SK-N-SH (cell line): Measurements from ENCODE around the gene ATP6V1G3. TPM values are rescaled to one million over a fixed set of nuclear protein-coding genes. Genes with fewer than 3 reads are reported as not detected.

Source experiments
- CTCF ChIA-PET: fragments of 300-600, 350-600 bp; formaldehyde crosslinking; extraction: SDS; loops from one replicate; lab custom pipeline; 2021; lab: Yijun Ruan, JAX
- POLR2A ChIA-PET: fragments of 350-600 bp; sonication (Branson Sonifier 250); formaldehyde crosslinking; extraction: SDS; loops from one replicate; lab custom pipeline; 2020; ENCODE audit warnings: antibody characterized with exemption, inconsistent platforms; lab: Yijun Ruan, JAX
- DNase-seq: peaks from one replicate; pipeline ENCODE4 v3.0.0; 2012
- H2AFZ ChIP-seq: fragments of 200-600 bp; sonication (generic); 2 replicates; pipeline ENCODE4 v1.8.1; 2016; ENCODE audit warnings: antibody characterized with exemption, mild to moderate bottlenecking, low read depth
- H3F3A ChIP-seq: fragments of 200-600 bp; sonication (generic); replicated peaks from 2 replicates; pipeline ENCODE3; 2016; ENCODE audit warnings: antibody characterized with exemption, mild to moderate bottlenecking; ENCODE audit not compliant: insufficient read depth
- H3K27ac ChIP-seq, 2 experiments: fragments of 200-500 bp in 1 of 2; fragments of 200-600 bp in 1 of 2; sonication (Bioruptor generic) in 1 of 2; sonication (generic), shearing (Covaris generic) in 1 of 2; 2 replicates each; pipeline versions ENCODE4 v1.5.1 to v1.6.1; 2014 to 2016; ENCODE audit warnings: low read depth in 2 of 2, inconsistent platforms in 1 of 2, low read length in 1 of 2, mild to moderate bottlenecking in 1 of 2, mixed read lengths in 1 of 2
- H3K27me3 ChIP-seq: fragments of 200-600 bp; sonication (generic), shearing (Covaris generic); 2 replicates; pipeline ENCODE4 v1.6.1; 2016; ENCODE audit warnings: mixed run types; ENCODE audit not compliant: insufficient read depth
- H3K36me3 ChIP-seq, 2 experiments: fragments of 200-500 bp in 1 of 2; fragments of 200-600 bp in 1 of 2; sonication (Bioruptor generic) in 1 of 2; sonication (generic) in 1 of 2; replicated peaks in 1 of 2; 2 replicates each; pipeline versions ENCODE3 to v1.5.1; 2014 to 2016; ENCODE audit warnings: low read length in 1 of 2, mild to moderate bottlenecking in 1 of 2; ENCODE audit not compliant: insufficient read depth in 2 of 2, control insufficient read depth in 1 of 2
- H3K4me1 ChIP-seq, 2 experiments: fragments of 200-500 bp in 1 of 2; fragments of 200-600 bp in 1 of 2; sonication (Bioruptor generic) in 1 of 2; sonication (generic), shearing (Covaris generic) in 1 of 2; 2 replicates each; pipeline versions ENCODE4 v1.5.1 to v1.6.1; 2014 to 2016; ENCODE audit warnings: low read depth in 1 of 2, low read length in 1 of 2, mixed run types in 1 of 2; ENCODE audit not compliant: insufficient read depth in 2 of 2, control insufficient read depth in 1 of 2
- H3K4me2 ChIP-seq: fragments of 200-600 bp; sonication (generic), shearing (Covaris generic); 2 replicates; pipeline ENCODE4 v1.6.1; 2017; ENCODE audit warnings: mixed run types
- H3K4me3 ChIP-seq, 2 experiments: fragments of 200-500 bp in 1 of 2; fragments of 200-600 bp in 1 of 2; sonication (Bioruptor generic) in 1 of 2; sonication (generic), shearing (Covaris generic) in 1 of 2; 2 replicates each; pipeline versions ENCODE4 v1.5.1 to v1.8.1; 2014 to 2016; ENCODE audit warnings: low read depth in 2 of 2, inconsistent platforms in 1 of 2, low read length in 1 of 2, mild to moderate bottlenecking in 1 of 2, mixed read lengths in 1 of 2, moderate library complexity in 1 of 2
- H3K79me2 ChIP-seq: fragments of 200-600 bp; sonication (generic); 2 replicates; pipeline ENCODE4 v1.8.1; 2017; ENCODE audit warnings: mild to moderate bottlenecking; ENCODE audit not compliant: insufficient read depth
- H3K9ac ChIP-seq: fragments of 200-600 bp; sonication (generic); 2 replicates; pipeline ENCODE4 v1.6.1; 2017; ENCODE audit warnings: mixed run types
- H3K9me2 ChIP-seq: fragments of 200-600 bp; sonication (generic); 2 replicates; pipeline ENCODE4 v1.6.1; 2017; ENCODE audit warnings: mixed run types
- H3K9me3 ChIP-seq: fragments of 200-600 bp; sonication (generic); 2 replicates; pipeline ENCODE4 v1.6.1; 2017; ENCODE audit warnings: mixed run types, mild to moderate bottlenecking, moderate library complexity
- H4K20me1 ChIP-seq: fragments of 200-600 bp; sonication (generic); 2 replicates; pipeline ENCODE4 v1.6.1; 2017; ENCODE audit warnings: mild to moderate bottlenecking, mixed run types; ENCODE audit not compliant: insufficient read depth
- CTCF ChIP-seq: fragments of 200-600 bp; sonication (generic); IDR thresholded peaks from 2 replicates; pipeline ENCODE4 v1.6.1; 2017; ENCODE audit warnings: antibody characterized with exemption, mild to moderate bottlenecking, moderate library complexity
- ELF1 ChIP-seq: IDR thresholded peaks from 2 replicates; pipeline ENCODE4 v1.4.0; 2012
- JUND ChIP-seq: IDR thresholded peaks from 2 replicates; pipeline ENCODE4 v1.4.0; 2012
- MEF2A ChIP-seq: IDR thresholded peaks from 2 replicates; pipeline ENCODE4 v1.4.0; 2012; ENCODE audit warnings: low read depth, borderline replicate concordance
- NRF1 ChIP-seq: IDR thresholded peaks from 2 replicates; pipeline ENCODE4 v1.6.1; 2012; ENCODE audit warnings: low read depth, mild to moderate bottlenecking, low read length
- RAD21 ChIP-seq: IDR thresholded peaks from 2 replicates; pipeline ENCODE4 v1.6.1; 2012; ENCODE audit warnings: mild to moderate bottlenecking, low read length
- REST ChIP-seq: IDR thresholded peaks from 2 replicates; pipeline ENCODE4 v1.6.1; 2012; ENCODE audit warnings: mild to moderate bottlenecking, low read depth, low read length, moderate library complexity
- RFX5 ChIP-seq: IDR thresholded peaks from 2 replicates; pipeline ENCODE4 v1.6.1; 2012; ENCODE audit warnings: mild to moderate bottlenecking, improper control_type of control experiment, low read length
- RXRA ChIP-seq: IDR thresholded peaks from 2 replicates; pipeline ENCODE4 v1.4.0; 2012; ENCODE audit warnings: low read depth, mild to moderate bottlenecking, borderline replicate concordance
- TCF12 ChIP-seq: IDR thresholded peaks from 2 replicates; pipeline ENCODE4 v1.4.0; 2012
- TEAD4 ChIP-seq: IDR thresholded peaks from 2 replicates; pipeline ENCODE4 v1.4.0; 2012; ENCODE audit warnings: mild to moderate bottlenecking, borderline replicate concordance; ENCODE audit not compliant: insufficient read depth
- WGBS: methylation state at CpG from one replicate; pipeline ENCODE4 v1.1.6; 2017; ENCODE audit warnings: low lambda C conversion rate; 5-methylcytosine and 5-hydroxymethylcytosine counted together
- polyA plus RNA-seq, 3 experiments: library from polyadenylated mRNA; depleted of rRNA; stranded (reverse); fragments of >200 nt; gene quantifications; 2 replicates each; pipeline ENCODE4 v1.2.3, GENCODE V29; 2012
- TF ChIP-seq, protein P1 (sequence below): fragments of 150-350 bp; IDR thresholded peaks from 2 replicates; pipeline ENCODE4 v1.6.1; 2017; ENCODE audit warnings: antibody characterized with exemption, low read length, low read depth, borderline replicate concordance
- TF ChIP-seq, protein P2 (sequence below): IDR thresholded peaks from 2 replicates; pipeline ENCODE4 v1.4.0; 2012; ENCODE audit warnings: low read depth, borderline replicate concordance

The ATP6V1G3 gene
- polyA plus RNA-seq, 1 of the 3 experiments (the other 2 are of a cell fraction) = not detected

- TF ChIP-seq, protein P1, sequence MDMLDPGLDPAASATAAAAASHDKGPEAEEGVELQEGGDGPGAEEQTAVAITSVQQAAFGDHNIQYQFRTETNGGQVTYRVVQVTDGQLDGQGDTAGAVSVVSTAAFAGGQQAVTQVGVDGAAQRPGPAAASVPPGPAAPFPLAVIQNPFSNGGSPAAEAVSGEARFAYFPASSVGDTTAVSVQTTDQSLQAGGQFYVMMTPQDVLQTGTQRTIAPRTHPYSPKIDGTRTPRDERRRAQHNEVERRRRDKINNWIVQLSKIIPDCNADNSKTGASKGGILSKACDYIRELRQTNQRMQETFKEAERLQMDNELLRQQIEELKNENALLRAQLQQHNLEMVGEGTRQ = no peak
These were observed 17.9 kb upstream of the ATP6V1G3 start (continued) for GRCh38 chr1:198558402-198558801.

GRCh38 chr1:198556971-198557370 lies 16.5 kb upstream of the ATP6V1G3 start:
- H3K79me2 ChIP-seq = no peaks in the 10 kb centered on the region
- H3K9me2 ChIP-seq = no peaks in the 10 kb centered on the region
- H3F3A ChIP-seq = peaks cover 16% of the 10 kb centered on the region
- no peak overlapping the region for H3K4me2 ChIP-seq
- no peaks in the 10 kb centered on the region for H3K27me3 ChIP-seq
- ChIA-PET CTCF (interaction anchor here (1.0 kb wide), 1 partner anchor 13 kb away, joined by 3 read pairs; no protein-coding TSS in a partner anchor), POLR2A (no interaction called here)
- no peaks in the 10 kb centered on the region for H3K36me3 ChIP-seq
- DNase-seq = no peak
- no peak overlapping the region for H3K9ac ChIP-seq
- no peaks in the 10 kb centered on the region for H3K9me3 ChIP-seq
- H4K20me1 ChIP-seq = no peaks in the 10 kb centered on the region
- TF ChIP-seq RAD21 (no peak), RXRA (no peak), CTCF (no peak), TCF12 (peak; percentile 70), ELF1 (no peak), MEF2A (no peak), REST (0 out of 2 replicates have a peak, but pooled peaks have one; percentile 17), NRF1 (no peak), TEAD4 (no peak), RFX5 (no peak), JUND (no peak)
- TF ChIP-seq, protein P1 = no peak
- TF ChIP-seq, protein P2, sequence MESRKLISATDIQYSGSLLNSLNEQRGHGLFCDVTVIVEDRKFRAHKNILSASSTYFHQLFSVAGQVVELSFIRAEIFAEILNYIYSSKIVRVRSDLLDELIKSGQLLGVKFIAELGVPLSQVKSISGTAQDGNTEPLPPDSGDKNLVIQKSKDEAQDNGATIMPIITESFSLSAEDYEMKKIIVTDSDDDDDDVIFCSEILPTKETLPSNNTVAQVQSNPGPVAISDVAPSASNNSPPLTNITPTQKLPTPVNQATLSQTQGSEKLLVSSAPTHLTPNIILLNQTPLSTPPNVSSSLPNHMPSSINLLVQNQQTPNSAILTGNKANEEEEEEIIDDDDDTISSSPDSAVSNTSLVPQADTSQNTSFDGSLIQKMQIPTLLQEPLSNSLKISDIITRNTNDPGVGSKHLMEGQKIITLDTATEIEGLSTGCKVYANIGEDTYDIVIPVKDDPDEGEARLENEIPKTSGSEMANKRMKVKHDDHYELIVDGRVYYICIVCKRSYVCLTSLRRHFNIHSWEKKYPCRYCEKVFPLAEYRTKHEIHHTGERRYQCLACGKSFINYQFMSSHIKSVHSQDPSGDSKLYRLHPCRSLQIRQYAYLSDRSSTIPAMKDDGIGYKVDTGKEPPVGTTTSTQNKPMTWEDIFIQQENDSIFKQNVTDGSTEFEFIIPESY = no peak
- H3K4me1 ChIP-seq = peaks cover 0 to 11% of the 10 kb centered on the region in 2 experiments; a peak in 2 of 4 replicates
- H3K4me3 ChIP-seq = no peak overlapping the region
- H2AFZ ChIP-seq = no peak overlapping the region
- WGBS = 49% methylated on average over 4 of the region's 4 CpGs
- no peak overlapping the region; a peak in 1 of 4 replicates for H3K27ac ChIP-seq
